Fibroblast of pulmonary artery (primary cell): ENCODE data around the gene MKI67.

Experiments
- DNase-seq: peaks from one replicate; pipeline ENCODE4 v3.0.0-alpha.2; 2010; ENCODE audit warnings: low read depth
- H3K4me3 ChIP-seq: replicated peaks from 2 replicates; pipeline ENCODE4 v1.5.1; 2011; ENCODE audit warnings: low read depth, mild to moderate bottlenecking, control low read depth, low read length, moderate library complexity
- CTCF ChIP-seq: IDR thresholded peaks from 2 replicates; pipeline ENCODE4 v1.5.1; 2011; ENCODE audit warnings: mild to moderate bottlenecking, control low read depth, low read length, inconsistent platforms; ENCODE audit errors: missing control alignments

The MKI67 gene

GRCh38 chr10:128116851-128117615 is 9.2 kb downstream of the MKI67 start:
- H3K4me3 ChIP-seq = no peak overlapping the region
- DNase-seq = no peak
- TF ChIP-seq CTCF = peak; percentile 3

GRCh38 chr10:128116187-128116586 is 10.0 kb downstream of the MKI67 start:
- no peak for TF ChIP-seq CTCF
- H3K4me3 ChIP-seq = no peak overlapping the region
- DNase-seq = no peak

- TF ChIP-seq CTCF = no peak
- no peak for DNase-seq
- no peak overlapping the region for H3K4me3 ChIP-seq
Measured at GRCh38 chr10:128115356-128115755, 10.9 kb downstream of the MKI67 start.

- H3K4me3 ChIP-seq = no peak overlapping the region
- no peak for DNase-seq
- TF ChIP-seq CTCF = no peak
Measured at GRCh38 chr10:128114901-128115300, 11.3 kb downstream of the MKI67 start.

GRCh38 chr10:128113026-128113425 is 13.2 kb downstream of the MKI67 start:
- DNase-seq = no peak
- no peak overlapping the region for H3K4me3 ChIP-seq
- TF ChIP-seq CTCF = no peak

- DNase-seq = no peak
- no peak overlapping the region for H3K4me3 ChIP-seq
- TF ChIP-seq CTCF = no peak
Measured at GRCh38 chr10:128111696-128112095, 14.5 kb downstream of the MKI67 start.

- no peak overlapping the region for H3K4me3 ChIP-seq
- DNase-seq = no peak
- no peak for TF ChIP-seq CTCF
Measured at GRCh38 chr10:128110339-128110738, 15.9 kb downstream of the MKI67 start.
